GM18511 (cell line): ENCODE results near the gene DCUN1D2.

Experiments
- ATAC-seq: cut with Tn5 transposase; IDR thresholded peaks from one replicate; pipeline ENCODE4 v1.9.1; 2021; ENCODE audit warnings: mild to moderate bottlenecking, moderate library complexity; ENCODE audit not compliant: unreplicated experiment

DCUN1D2 gene

GRCh38 chr13:113413178-113413897 lies 77.2 kb downstream of the DCUN1D2 start:
- no peak for ATAC-seq

GRCh38 chr13:113412440-113412839 lies 78.1 kb downstream of the DCUN1D2 start:
- no peak for ATAC-seq

GRCh38 chr13:113411216-113412023 lies 79.1 kb downstream of the DCUN1D2 start:
- ATAC-seq: no peak

- ATAC-seq: no peak
Observed at GRCh38 chr13:113410472-113411201, 79.9 kb downstream of the DCUN1D2 start.

GRCh38 chr13:113408562-113408961 lies 81.9 kb downstream of the DCUN1D2 start:
- no peak for ATAC-seq

- no peak for ATAC-seq
Observed at GRCh38 chr13:113407531-113408393, 82.7 kb downstream of the DCUN1D2 start.

GRCh38 chr13:113407103-113407530 lies 83.4 kb downstream of the DCUN1D2 start:
- no peak for ATAC-seq

- no peak for ATAC-seq
Observed at GRCh38 chr13:113406321-113407102, 84.0 kb downstream of the DCUN1D2 start.
